NCI-H82 treated with DMSO at 0.1 percent for 48 hours (cell line): ENCODE data around the gene CHST3.

Source experiments
- DNase-seq: peaks from one replicate; lab custom pipeline; 2025; ENCODE audit not compliant: unreplicated experiment; lab: John Stamatoyannopoulos, UW

The CHST3 gene

GRCh38 chr10:72049969-72050781, 86.0 kb downstream of the CHST3 start:
- no peak for DNase-seq

- DNase-seq: no peak
These were observed 86.7 kb downstream of the CHST3 start for GRCh38 chr10:72050873-72051272.

GRCh38 chr10:72053690-72054089, 89.5 kb downstream of the CHST3 start:
- DNase-seq: no peak

GRCh38 chr10:72056113-72056512, 91.9 kb downstream of the CHST3 start:
- DNase-seq: no peak

GRCh38 chr10:72056932-72057751, 92.9 kb downstream of the CHST3 start:
- no peak for DNase-seq

GRCh38 chr10:72058347-72058898, 94.2 kb downstream of the CHST3 start:
- no peak for DNase-seq

- no peak for DNase-seq
These were observed 95.0 kb downstream of the CHST3 start for GRCh38 chr10:72058989-72059842.

GRCh38 chr10:72059843-72060822, 95.9 kb downstream of the CHST3 start:
- DNase-seq: no peak

GRCh38 chr10:72061491-72061890, 97.3 kb downstream of the CHST3 start:
- no peak for DNase-seq

GRCh38 chr10:72061930-72062329, 97.7 kb downstream of the CHST3 start:
- no peak for DNase-seq

- no peak for DNase-seq
These were observed 98.2 kb downstream of the CHST3 start for GRCh38 chr10:72062382-72062781.
